CD4-positive, alpha-beta T cell treated with Interleukin-2 at 100 ng/mL for 4 hours (primary cell): ENCODE measurements around the gene ANKS6.

Experiments
- DNase-seq: peaks from one replicate; pipeline ENCODE4 v3.0.0-alpha.2; 2020; ENCODE audit warnings: low spot score

The ANKS6 gene

DNA sequence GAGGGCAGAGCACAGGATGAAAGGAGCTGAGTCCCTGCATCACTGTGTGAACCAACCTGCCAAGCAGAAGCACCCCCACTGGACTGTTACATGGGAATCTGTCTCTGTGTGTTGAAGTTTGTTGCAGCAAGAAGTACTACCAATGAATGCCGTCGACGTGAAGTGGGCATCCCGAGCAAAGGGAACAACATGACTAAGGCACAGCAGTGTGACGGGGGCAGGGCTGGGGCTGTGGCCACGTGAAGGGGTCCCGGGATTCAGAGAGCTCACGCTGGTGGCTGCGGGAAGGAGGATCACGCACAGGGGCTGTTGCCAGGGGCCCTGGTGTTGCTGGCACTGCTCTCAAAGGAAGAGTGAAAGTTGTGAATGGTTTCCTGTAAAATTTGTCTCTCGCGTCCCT lies 60.1 kb downstream of the ANKS6 start:
- DNase-seq = no peak

DNA sequence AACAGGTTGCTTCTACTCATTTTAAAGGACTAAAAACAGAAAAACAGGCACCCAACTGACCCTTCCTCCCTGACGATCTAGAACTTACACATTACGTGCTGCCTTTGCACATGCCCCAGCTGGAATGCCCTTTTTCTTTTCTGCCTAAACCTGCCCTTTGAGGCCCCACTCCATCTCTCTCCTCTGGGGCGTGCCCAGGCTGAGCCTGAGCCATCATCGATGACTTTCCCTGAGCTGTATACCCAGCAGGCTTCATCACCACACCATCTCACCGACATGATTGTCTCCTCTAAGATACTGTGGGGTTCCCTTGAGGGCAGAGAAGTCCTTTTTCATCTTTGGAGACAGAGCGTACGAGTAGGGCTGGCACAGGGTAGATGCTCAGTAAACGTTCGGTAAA lies 63.6 kb downstream of the ANKS6 start:
- DNase-seq = no peak

DNA sequence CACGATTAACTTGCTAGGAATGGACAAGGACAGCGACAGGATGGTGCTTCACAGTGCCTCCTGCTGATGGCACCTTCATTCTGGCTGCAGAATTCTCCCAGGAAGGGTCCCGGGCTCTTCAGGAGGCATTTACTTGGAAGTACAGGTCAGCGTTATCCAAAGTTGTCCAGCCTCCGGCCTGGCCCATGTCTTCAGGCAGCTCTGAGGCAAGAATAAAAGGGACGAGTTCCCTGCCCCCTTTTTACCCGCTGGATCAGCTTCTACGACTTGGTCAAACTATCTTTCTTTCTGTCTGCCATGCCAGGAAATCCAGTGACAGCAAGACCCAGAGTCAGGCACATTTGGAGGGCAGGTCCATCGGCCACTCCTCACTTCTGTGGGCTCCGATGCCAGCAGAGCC lies 64.3 kb downstream of the ANKS6 start:
- no peak for DNase-seq

DNA sequence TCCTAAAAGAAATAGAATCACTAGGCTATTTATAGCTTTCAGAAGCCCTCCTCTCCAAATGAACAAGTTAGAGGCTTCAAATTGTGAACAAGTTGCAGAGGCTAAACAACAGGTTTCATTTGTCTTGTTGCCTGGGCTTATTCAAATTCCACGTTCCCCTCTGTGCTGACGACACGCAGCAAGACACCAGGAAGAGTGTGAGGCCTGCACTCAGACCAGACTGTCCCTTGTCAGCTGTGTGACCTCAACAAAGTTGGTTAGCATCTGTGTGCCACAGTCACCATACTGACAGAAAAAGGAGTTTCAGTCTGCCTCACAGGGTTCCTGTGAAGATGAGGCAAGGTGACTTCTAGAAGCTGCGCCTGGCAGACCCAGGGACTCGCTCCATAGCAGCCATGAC lies 65.5 kb downstream of the ANKS6 start:
- DNase-seq = no peak

DNA sequence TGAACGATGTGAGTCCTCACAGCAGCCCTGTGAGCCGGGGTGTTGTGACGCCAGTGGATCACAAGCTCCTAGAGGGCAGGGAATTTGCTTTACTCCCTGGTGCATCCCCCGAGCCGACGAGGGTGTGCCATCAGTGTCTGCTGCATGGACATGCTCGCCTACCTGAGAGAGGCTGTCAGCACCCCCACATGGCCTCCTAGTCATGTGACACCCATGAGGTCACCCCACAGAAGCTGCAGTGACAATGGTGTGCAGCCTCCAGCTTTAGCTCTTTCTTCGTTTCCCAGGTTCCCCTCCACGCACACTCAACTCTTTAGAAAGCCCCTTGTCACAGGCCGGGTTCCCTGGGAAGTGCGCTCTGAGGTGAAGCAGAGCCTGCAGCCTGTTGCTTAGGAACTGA lies 67.9 kb downstream of the ANKS6 start:
- DNase-seq = no peak

DNA sequence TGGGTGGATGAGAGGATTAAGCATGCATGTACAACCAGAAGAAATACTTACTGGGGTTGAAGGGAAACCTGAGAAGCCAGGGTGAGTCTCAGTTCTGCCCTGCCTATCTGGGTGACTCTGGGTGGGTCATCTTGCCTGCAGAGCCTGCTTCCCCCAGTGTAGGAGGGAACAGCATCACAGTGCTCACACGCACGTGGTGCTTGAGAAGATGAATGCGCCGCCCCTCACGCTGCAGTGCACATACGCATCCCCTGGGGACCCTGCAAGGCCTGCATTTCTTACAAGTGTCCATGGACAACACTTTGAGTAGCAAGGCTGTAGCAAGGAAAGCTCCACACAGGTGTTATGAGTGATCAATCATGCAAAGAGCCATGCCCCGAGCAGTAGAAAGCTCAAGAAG lies 68.9 kb downstream of the ANKS6 start:
- no peak for DNase-seq

DNA sequence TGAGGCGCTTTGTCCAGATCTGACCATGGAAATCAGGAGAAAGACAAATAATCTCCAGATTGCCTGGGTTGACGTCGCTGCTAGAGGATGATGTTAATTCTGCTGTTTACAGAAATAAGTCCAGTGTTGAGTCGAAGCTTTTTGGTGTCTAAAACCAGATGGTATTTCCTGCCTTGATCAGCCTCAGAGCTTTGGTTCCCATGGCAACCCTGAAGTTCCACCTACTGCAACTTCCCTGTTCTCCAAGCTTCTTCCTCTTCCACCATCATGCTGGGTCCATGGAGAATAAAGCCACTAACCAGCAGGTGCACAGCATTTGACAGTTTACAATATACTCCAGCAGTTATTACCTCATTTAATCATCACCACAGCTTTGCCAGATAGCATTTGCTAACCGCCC lies 69.6 kb downstream of the ANKS6 start:
- no peak for DNase-seq

DNA sequence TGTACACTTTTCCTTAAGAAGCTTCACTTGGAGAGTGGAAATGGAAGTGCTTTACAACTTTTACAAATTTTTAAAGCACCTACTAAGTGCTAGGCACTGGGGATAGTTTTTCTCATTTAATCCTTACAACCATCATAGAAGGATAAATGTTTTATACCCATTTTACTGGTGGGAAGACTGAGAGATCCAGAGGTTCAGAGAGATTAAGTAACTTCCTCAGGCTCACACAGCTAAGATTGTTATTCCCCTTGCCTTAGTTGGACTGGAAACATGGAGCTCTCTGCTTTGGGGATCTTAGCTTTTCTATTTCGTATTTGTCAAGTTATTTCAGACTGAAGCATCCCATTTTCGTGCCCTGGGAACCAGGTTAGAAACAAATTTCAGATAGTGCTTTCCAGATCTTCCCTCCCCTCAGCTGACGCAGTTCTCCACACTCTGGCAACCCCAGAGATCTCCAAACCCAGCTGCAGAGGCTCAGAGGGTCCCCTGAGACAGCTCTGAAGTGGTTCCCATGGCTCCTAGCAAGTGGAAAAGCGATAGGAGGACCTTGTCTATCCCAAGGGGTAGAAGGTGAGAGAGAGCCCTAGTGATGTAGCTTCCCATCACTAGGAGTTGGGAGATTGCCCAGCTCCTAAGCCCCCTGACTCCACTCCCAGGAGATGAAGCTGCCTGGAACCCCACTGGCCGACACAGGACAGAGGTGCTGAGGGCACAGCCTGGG lies 71.4 kb downstream of the ANKS6 start:
- DNase-seq = no peak

DNA sequence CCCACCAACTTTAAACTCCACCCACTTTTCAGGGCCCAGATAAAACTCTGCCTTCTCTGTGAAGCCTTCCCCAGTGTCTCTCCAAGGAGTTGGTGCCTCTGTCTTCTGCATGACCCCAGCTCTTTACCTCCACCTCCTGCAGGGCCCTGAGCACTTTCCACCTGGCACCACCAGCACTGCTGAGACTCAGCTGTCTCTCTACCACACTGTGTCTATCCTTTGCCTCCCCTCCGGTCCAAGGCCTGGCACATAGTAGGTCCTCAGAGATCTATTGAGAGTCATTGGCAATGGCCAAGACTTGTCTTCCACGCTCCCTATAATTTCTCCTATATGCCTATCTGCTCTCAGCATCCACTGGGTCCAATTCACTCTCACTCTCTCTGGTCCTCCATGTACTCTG lies 74.7 kb downstream of the ANKS6 start:
- DNase-seq = no peak

DNA sequence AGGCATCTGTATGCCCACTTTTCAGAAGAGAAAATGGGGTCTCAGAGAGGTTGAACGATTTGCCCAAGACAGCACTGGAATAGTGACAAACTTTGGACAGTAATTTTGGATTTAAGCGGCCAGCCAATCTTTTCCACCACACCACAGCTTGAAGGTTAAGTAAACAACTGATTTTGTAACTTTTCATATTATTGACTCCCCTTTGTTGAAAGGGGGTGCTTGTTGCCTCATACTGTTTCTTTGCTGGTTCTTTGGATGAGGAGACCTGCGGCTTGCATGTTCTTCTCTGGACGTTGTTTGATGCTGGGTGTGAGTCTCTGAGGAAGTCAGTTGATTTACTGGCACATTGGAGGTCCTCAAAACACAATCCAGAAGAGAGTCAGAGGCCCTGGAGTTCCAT lies 76.0 kb downstream of the ANKS6 start:
- no peak for DNase-seq

DNA sequence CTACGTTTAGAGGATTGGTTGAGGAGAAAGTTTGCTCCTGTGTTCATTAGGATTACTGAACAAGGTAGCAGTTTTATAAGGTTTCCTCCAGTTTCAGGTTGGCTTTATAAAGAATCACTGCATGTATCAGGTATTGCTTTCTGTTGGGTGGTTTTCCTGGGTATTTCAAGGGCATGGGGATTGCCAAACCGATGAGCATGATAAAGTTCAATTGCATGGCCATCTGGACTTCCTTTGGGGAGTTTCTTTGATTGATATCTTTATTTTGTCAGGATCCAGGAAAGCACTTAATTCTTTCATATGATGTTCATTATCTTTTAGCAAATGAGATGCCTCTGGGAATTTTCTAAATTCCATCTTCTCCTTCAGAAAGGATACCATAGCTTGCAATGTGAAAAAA lies 77.3 kb downstream of the ANKS6 start:
- no peak for DNase-seq

DNA sequence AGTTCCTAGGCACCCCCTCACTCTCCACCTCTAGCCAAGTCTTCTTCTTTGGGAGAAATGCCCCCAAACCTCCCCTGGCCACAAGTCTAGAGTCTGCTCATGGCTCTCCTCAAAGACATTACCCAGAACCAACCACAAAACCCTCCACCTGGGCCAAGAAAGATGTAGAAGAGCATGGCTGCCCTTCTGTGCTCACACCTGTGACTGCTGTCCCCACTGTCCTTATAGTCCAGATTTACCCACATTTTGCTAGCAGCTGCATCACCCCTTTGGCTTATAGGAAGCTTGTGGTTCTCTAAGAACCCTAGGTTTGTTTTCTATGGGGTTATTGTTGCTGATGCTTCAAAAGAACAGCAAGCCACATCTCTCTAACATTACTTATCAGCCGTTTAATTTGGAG lies 81.5 kb downstream of the ANKS6 start:
- no peak for DNase-seq

DNA sequence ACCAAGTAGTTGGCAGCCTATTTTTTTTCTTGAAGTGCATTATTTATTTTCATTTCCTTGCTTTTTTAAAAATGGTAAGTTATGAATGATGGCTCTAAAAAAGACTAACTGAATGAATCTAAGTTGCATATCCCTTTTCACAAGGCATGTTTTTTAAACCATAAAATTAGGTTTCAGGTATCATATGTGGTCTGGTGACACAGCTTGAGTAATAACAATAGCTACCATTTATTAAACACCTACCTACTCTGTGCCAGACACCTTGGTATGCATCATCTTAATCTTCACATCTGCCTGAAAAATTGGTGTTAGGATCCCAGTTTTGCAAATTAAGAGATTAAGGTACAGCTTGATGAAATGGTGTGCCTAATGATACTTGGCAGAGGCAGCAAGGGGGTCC lies 83.4 kb downstream of the ANKS6 start:
- no peak for DNase-seq

DNA sequence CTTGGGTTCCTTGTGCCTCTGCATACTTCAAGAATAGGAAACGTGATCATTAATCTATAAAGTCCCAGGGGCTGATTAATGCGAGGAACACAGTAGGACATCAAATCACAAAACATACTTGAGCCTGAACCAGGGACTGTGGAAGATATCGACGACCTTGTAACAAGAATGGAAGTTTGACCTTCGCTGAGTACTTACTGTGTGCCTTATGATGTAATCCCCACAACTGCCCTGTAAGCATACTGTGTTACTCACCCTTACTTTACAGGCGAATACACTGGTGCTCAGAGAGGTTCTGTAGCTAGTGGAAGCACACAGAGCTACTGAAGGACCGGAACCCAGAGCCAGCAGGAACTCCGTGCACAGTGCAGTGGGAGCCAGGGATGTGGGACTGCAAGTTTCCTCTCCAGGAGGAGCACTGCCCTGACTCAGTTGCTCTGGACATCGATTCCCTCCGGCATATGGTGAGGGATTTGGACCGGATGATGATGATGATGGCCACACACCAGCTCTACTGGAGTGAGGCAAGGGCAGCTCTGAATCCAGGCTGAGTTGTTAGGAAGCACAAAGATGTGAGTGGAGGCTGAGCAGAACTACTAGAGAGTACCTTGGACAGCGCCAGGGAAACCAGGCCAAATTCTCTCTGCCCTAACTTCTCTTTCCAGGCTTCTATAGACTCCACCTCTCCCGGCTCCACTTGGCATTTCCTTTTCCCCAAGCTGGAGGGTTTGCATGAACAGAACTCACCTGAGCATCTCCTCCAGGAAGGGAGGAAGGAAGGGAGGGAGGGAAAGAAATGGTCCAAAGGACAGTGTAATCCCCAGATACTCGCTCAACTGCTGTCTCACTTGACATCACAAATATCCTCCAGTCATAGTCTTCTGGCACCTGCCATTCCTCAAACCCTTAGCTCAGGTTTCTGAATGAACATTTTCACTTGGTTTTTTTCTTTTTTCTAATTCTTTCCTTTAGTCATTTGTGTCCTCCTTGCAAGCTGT lies 86.1 kb downstream of the ANKS6 start:
- no peak for DNase-seq

DNA sequence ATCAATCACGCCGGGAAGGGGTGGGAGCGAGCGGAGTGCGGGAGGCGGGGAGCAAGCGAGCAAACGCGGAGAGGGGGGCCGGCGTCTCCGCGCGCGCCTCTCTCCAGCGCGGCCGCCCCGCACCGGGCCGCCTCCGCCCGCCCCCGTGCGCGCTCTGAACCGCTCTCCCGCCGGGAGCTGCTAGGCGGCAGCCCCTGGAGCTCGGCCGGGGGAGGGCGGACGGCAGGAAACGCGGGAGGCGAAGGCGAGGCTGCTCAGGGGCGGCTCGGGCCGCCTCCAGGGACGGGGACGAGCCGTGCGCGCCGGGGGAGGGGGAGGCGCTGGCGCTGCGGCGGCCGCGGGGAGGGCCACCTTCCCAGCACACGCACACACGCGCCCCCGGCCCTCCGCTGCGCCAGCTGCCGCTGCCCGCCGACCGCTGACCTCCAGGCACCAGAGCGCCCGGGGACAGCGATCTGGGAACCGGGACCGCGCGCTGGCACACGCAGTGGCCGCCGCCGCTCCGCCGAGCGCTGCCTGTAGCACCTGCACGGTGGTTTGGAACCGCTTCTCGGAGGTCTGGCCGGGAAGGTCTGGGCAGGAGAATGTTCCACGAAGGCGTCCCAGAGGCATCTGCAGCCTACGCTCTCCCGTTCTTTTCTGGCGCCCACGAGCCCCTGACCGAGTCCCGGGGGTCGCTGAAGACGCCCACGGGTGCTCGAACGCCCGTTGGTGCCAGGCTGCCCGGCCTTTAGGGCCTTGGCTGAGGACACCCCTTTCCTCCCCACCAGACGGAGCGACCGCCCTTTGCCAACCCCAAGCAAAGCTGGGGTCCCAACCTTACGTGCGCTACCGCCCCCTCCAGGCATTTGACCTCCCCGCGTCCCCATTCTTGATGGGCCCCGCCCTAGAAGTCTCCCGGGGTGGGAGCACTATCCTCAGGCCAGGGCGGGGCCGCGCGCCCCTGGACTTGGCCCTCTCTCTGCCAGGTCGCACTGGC lies 87.1 kb downstream of the ANKS6 start, which contains the start of gene GABBR2:
Gene GABBR2 (minus strand): TSS at position 3 of the 979 bp plus-strand sequence. CDS start 198 bp downstream, outside the sequence.
- DNase-seq = no peak

DNA sequence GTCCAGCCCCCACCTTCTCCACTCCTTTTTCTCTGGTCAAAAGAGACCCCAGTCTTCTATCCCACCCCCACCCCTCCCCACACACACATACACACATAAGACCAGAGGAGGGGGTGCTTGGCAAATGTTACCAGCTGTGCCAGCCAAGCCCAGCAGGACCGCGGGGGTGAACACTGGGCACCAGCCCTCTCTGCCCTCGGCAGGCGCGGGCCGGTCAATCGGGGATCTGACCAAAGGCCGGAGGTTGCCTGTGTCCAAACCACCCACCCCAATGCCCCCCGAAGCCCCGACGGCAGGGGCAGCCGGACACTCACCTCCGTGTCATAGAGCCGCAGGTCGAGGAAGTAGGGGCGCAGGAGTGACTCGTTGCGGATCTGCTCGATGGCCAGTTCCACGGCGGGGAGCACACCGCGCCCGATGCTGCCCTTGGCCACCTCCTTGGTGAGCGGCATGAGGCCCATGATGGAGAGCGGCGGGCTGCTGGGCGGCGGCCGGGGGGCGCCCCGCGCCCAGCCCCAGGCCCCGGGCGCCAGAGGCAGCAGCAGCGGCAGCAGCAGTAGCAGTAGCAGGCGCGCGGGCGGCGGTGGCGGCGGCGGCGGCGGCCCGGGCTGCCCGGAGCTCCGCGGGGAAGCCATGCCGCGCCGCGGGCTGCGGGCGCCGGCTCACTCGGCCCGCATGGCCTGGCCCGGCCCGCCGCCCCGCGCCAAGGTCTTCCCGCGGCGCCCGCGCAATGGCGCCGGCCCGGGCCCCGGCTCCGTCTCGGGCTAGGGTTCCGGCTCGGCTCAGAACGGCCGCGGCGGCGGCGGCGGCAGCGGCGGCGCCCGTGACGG lies 88.0 kb downstream of the ANKS6 start:
- DNase-seq = no peak

DNA sequence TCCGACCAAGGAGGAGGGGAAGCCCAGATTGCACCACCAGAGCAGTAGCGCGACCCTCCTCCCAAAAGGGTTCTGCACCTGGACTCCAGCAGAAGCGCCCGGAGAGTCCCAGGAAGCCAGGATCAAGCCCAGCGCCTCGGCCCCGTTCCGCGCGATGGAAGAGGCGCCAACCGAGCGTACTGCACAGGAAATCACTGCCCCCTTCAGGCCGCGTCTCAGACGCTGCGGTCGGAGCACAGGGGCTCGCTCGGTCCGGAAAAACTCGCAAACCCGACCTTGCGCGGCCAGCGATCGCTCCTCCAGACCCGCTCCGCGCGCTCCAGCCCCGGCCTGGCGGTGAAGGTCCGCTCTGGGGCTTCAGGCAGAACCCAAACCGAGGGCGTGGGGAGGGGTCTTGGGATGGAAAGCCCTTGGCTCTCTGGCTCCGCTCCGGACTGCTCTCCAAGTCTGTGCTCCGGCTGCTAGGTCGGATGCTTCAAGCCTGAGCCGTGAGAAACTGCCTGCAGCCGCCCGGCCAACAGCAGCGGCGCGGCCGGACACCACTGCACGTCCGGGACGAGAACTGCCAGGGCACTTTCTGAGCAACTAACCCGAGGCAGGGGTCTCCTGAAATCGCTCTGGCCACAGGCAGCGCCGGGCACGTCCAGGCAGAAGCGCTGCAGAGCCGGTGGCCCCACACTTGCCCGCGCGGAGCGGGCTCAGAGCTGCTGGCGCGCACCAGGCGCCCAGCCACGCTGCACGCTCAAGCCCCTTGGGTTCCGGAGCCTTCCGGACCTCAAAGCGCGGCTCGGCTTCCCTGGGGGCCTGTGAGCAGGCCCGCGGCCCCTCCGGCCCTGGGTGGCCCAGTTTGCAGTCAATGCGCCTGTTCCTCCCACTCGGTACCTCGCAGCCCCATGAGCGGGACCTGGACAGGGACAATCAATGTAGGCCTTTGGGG lies 88.9 kb downstream of the ANKS6 start:
- DNase-seq = no peak

DNA sequence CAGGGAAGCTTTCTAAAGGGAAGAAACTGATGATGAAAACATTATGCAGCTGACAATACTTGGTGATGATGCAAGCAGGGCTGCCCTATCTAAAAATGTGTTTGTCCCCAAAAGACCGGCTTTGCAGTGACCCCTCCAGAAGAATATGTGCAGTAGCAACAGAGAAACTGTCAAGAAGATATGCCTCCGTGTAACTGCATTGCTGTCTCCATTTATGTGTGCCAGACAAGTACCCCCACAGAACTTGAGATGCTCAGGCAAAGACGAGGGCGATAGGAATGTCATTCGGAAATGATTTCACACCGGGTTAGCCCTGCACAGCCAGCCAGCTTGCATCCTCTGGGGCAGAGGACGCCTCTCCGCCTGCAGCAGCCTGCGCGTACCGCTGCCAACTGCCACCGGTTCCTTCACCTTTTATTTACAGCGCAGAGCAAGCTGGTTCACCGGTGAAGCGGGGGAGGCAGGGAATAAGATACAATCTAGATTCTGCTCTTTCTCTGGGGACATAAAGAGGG lies 89.6 kb downstream of the ANKS6 start:
- no peak for DNase-seq

DNA sequence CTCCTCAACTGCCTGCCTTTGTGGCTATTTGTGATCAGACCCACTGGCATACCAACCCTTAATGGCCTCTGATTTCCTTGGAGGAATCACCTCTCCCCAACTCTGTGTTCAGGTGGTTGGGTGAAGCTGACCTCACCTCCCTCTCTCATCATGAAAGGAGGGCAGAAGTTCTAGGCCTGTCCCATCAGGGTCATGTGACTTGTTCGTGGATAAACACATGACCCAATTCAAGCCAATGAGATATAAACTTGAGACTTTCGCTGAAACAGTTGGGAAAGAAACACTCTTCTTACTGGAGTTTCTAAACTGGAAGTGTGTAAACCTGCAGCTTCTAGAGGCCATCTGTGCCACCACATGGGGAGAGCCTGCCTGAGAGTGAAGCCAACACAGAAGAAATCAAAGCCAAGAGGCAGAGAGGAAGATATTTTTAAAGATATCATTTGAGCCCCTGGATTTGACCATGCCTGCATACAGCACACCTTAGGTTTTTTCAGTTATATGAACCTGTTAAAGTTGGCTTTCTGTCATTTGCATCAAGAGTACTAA lies 93.4 kb downstream of the ANKS6 start:
- no peak for DNase-seq
